Measurements from ENCODE around the gene NPEPL1.

- TF ChIP-seq POLR2AphosphoS5 (IDR thresholded peaks at IDR 0.05; ENCODE audit: low read depth, low read length) (no peak), TAF1 (IDR thresholded peaks at IDR 0.05; ENCODE audit: borderline replicate concordance, insufficient read depth, low read length) (no peak), FOXP2 (optimal IDR thresholded peaks at IDR 0.05; ENCODE audit: borderline replicate concordance, extremely low read depth, extremely low read length, insufficient read depth) (no peak), REST (IDR thresholded peaks at IDR 0.05; ENCODE audit: insufficient read depth in 1 of 2, low read depth in 2 of 2, low read length in 2 of 2) (no peak)
These were observed 48.0 kb downstream of the NPEPL1 start for GRCh38 chr20:58740356-58741308.

Data from PFSK-1 (cell line).